Large intestine (tissue), 3 donors: ENCODE measurements around the gene TAS1R3. TPM values are rescaled to one million over a fixed set of nuclear protein-coding genes. Genes with fewer than 3 reads are reported as not detected.
A peak's percentile ranks its signal among the peaks of the same experiment; 100 is the strongest.

Experiments
- DNase-seq, 2 donors: peaks; one replicate each; pipeline versions ENCODE4 v3.0.0 to v3.0.0-alpha.2; 2013
- H3K27ac ChIP-seq: one replicate; pipeline ENCODE4 v1.5.1; 2013; ENCODE audit warnings: low read length
- H3K27me3 ChIP-seq: 2 replicates; pipeline ENCODE4 v1.6.1; 2013; ENCODE audit warnings: low read length; ENCODE audit not compliant: control insufficient read depth, insufficient read depth
- H3K36me3 ChIP-seq: 2 replicates; pipeline ENCODE4 v1.6.1; 2013; ENCODE audit warnings: low read length; ENCODE audit not compliant: control insufficient read depth, insufficient read depth
- H3K4me1 ChIP-seq: one replicate; pipeline ENCODE4 v1.6.1; 2013; ENCODE audit warnings: low read length; ENCODE audit not compliant: control insufficient read depth, insufficient read depth
- H3K4me3 ChIP-seq: one replicate; pipeline ENCODE4 v1.5.1; 2013; ENCODE audit warnings: low read length
- H3K9me3 ChIP-seq: one replicate; pipeline ENCODE4 v1.6.1; 2013; ENCODE audit warnings: mild to moderate bottlenecking, low read depth, low read length, moderate library complexity; ENCODE audit not compliant: control insufficient read depth
- WGBS: methylation state at CpG from one replicate; pipeline ENCODE4 v1.1.5; 2013; ENCODE audit warnings: low lambda C conversion rate; ENCODE audit not compliant: insufficient coverage; 5-methylcytosine and 5-hydroxymethylcytosine counted together
- polyA plus RNA-seq: library from polyadenylated mRNA; unstranded; fragments of 120-200 nt; gene quantifications from one replicate; pipeline ENCODE4 v1.2.1, GENCODE V29; 2013

Gene TAS1R3
- polyA plus RNA-seq, 1 donor, result 0.69 TPM

GRCh38 chr1:1305300-1306069 lies 25.6 kb upstream of the TAS1R3 start:
- H3K9me3 ChIP-seq, result peaks cover 4% of the 10 kb centered on the region
- H3K27me3 ChIP-seq, result no peaks in the 10 kb centered on the region
- peaks cover 42% of the 10 kb centered on the region for H3K4me1 ChIP-seq
- no CpG with 5 or more reads among the region's 25 CpGs for WGBS
- H3K36me3 ChIP-seq, result peaks cover 6% of the 10 kb centered on the region
- peak; percentile 87 to 91 for DNase-seq
- peak overlapping the region; percentile 90 for H3K27ac ChIP-seq
- H3K4me3 ChIP-seq, result peak overlapping the region; percentile 73

DNA sequence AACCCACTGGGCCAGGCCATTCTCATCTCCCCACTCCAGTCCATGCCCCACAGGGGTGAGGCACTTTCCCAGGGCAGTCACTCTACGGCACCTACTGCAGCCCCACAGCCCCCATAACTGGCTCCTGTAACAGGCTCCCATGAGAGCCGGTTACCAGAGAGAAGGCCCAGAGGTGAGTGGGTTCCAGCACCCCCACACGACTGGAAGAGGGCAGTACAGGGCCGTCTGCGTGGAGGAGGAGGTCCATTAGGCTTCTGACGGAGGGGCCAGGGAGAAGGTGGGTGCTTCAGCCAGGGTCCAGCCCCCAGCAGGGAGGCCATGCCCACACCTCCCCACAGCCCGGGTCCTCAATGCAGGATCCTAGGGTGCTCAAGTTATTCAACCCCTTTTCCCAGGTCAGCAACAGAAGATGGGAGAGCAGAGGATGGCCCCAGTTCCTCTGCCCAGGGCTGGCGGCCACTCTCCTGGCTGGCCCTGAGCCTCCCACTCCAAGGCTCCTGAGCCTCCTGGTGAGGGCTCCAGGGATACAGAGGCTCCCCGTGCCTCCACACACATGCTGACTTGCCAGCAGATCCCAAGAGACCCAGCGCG lies 24.9 kb upstream of the TAS1R3 start:
- Histone ChIP-seq H3K27ac (peak overlapping the region; percentile 90), H3K36me3 (peaks cover 13% of the 10 kb centered on the region), H3K4me3 (peak overlapping the region; percentile 73), H3K27me3 (no peaks in the 10 kb centered on the region), H3K9me3 (peaks cover 4% of the 10 kb centered on the region), H3K4me1 (peaks cover 42% of the 10 kb centered on the region)
- no CpG with 5 or more reads among the region's 11 CpGs for WGBS
- DNase-seq, result no peak

DNA sequence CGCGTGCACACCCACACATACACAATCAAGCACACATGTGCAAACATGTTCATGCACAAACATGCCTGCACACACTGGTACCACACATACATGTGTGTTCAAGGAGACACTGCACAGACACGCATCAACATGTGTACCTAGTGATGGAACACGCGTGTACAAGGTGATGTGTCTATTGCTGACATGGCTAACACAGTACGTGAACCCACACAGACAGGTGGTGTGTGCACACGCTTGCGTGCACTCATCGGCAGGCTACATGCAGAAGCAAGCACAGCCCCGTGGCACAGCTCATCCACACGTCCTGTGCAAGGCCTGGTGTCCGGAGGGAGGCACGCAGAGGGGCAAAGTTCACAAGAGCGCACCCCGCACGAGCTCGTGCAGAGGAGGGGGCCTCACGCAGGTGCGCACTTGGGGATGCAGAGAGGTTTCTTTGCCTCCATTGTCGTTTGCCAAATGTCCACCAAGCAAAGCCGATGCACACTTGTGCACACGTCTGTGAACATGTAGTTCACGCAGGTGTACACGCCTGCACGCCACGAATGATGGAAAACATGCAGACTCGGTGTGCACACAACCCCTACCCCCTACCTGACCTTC lies 24.3 kb upstream of the TAS1R3 start:
- peaks cover 19% of the 10 kb centered on the region for H3K36me3 ChIP-seq
- H3K27me3 ChIP-seq, result no peaks in the 10 kb centered on the region
- H3K4me1 ChIP-seq, result peaks cover 42% of the 10 kb centered on the region
- peak; percentile 55 to 71 for DNase-seq
- no CpG with 5 or more reads among the region's 27 CpGs for WGBS
- peaks cover 4% of the 10 kb centered on the region for H3K9me3 ChIP-seq
- H3K27ac ChIP-seq, result peak overlapping the region; percentile 56
- H3K4me3 ChIP-seq, result peak overlapping the region; percentile 73

- Histone ChIP-seq H3K4me3 (peak overlapping the region; percentile 73), H3K27ac (peak overlapping the region; percentile 56), H3K9me3 (peaks cover 4% of the 10 kb centered on the region), H3K4me1 (peaks cover 42% of the 10 kb centered on the region), H3K36me3 (peaks cover 25% of the 10 kb centered on the region), H3K27me3 (no peaks in the 10 kb centered on the region)
- DNase-seq, result no peak
- no CpG with 5 or more reads among the region's 83 CpGs for WGBS
Observed at GRCh38 chr1:1307261-1307922, 23.7 kb upstream of the TAS1R3 start.

DNA sequence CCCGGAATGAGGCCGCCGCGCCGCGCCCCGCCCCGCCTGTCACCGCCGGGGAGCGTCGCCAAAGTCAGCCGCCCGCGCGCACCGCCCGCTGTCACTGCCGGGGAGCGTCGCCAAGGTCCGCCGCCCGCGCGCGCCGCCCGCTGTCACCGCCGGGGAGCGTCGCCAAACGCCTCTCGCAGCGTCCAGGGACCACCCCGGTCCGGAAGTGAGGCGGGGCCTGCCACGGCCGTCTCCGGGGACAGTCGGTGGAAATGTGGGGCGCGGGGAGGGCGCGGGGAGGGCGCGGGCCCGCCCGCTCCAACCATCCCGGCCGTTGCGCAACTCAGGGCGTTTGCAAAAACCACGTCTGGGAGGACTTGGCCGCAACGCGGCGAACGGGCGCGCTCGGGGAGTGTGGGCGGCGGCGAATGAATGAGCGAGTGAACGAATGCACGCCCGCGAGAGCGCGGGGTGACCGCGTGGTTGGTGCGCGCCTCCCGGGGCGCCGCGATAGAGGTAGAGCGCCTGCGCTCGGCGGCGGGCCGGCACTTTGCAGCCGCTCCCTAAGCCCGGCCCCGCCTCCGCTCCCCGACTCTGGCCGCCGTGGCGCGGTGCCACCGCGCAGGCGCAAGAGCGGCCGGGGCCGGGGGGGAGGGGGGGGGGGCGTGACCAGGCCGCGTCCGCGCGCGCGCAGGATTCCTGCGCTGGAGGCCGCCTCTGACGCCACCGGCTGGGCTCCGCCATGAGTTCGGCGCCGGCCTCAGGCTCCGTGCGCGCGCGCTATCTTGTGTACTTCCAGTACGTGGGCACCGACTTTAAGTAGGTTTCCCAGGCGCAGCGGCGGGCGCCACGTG lies 22.9 kb upstream of the TAS1R3 start, which contains the start of the genes ACAP3 and PUSL1:
Gene ACAP3, minus strand, starts transcription at position 8 of the 833 bp plus-strand sequence. CDS start 115 bp downstream, outside the sequence.
Gene PUSL1, plus strand, starts transcription at position 675 of the 833 bp plus-strand sequence. Its CDS starts 47 bp downstream, at position 722.
- Histone ChIP-seq H3K27ac (peak within 1 kb of the TSS; percentile 94), H3K4me3 (peak within 1 kb of the TSS; percentile 73), H3K9me3 (peaks cover 4% of the 10 kb centered on the region), H3K27me3 (no peaks in the 10 kb centered on the region), H3K4me1 (peaks cover 42% of the 10 kb centered on the region), H3K36me3 (peaks cover 33% of the 10 kb centered on the region)
- DNase-seq, result peak; percentile 89 to 97
- WGBS, result no CpG with 5 or more reads among the region's 131 CpGs

GRCh38 chr1:1308756-1309250 lies 22.3 kb upstream of the TAS1R3 start:
- peak in 1 of 2 donors; percentile 46 for DNase-seq
- H3K4me1 ChIP-seq, result peaks cover 37% of the 10 kb centered on the region

GRCh38 chr1:1309251-1310108 lies 21.6 kb upstream of the TAS1R3 start:
- H3K4me1 ChIP-seq, result peaks cover 30% of the 10 kb centered on the region
- WGBS, result no CpG with 5 or more reads among the region's 57 CpGs
- no peaks in the 10 kb centered on the region for H3K27me3 ChIP-seq
- peak overlapping the region; percentile 70 for H3K4me3 ChIP-seq
- no peak overlapping the region for H3K27ac ChIP-seq
- peaks cover 46% of the 10 kb centered on the region for H3K36me3 ChIP-seq
- peak in 1 of 2 donors; percentile 48 for DNase-seq
- H3K9me3 ChIP-seq, result peaks cover 4% of the 10 kb centered on the region

More at GRCh38 chr1:1308756-1309250, 22.3 kb upstream of the TAS1R3 start:
- Histone ChIP-seq H3K27me3 (no peaks in the 10 kb centered on the region), H3K4me3 (peak overlapping the region; percentile 70), H3K9me3 (peaks cover 4% of the 10 kb centered on the region), H3K27ac (peak overlapping the region; percentile 73), H3K36me3 (peaks cover 39% of the 10 kb centered on the region)
- no CpG with 5 or more reads among the region's 66 CpGs for WGBS

GRCh38 chr1:1310109-1310385 lies 21.0 kb upstream of the TAS1R3 start:
- no CpG with 5 or more reads among the region's 3 CpGs for WGBS
- Histone ChIP-seq H3K4me3 (peak overlapping the region; percentile 70), H3K4me1 (peaks cover 25% of the 10 kb centered on the region), H3K27me3 (no peaks in the 10 kb centered on the region), H3K9me3 (peaks cover 4% of the 10 kb centered on the region), H3K36me3 (peaks cover 52% of the 10 kb centered on the region), H3K27ac (no peak overlapping the region)
- DNase-seq, result no peak

DNA sequence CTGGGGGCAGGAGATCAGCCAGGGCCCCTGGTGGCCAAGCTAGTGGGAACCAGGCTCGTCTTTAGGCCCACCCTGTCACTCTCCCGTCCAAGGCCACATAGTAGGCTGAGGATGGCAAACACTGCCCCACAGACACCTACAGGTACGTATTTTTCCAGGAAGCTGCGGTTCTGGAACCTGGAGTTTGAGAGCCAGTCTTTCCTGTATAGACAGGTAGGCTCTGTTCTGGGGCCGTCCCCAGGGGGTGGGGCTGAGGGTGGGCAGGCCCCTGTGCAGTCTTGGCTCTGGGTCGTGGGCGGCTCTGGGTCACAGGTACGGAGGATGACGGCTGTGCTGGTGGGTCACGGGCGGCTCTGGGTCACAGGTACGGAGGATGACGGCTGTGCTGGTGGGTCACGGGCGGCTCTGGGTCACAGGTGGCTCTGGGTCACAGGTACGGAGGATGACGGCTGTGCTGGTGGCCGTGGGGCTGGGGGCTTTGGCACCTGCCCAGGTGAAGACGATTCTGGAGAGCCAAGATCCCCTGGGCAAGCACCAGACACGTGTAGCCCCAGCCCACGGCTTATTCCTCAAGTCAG lies 20.5 kb upstream of the TAS1R3 start:
- WGBS, result no CpG with 5 or more reads among the region's 21 CpGs
- peaks cover 55% of the 10 kb centered on the region for H3K36me3 ChIP-seq
- peaks cover 20% of the 10 kb centered on the region for H3K4me1 ChIP-seq
- DNase-seq, result no peak
- peaks cover 4% of the 10 kb centered on the region for H3K9me3 ChIP-seq
- H3K4me3 ChIP-seq, result no peak overlapping the region
- no peak overlapping the region for H3K27ac ChIP-seq
- no peaks in the 10 kb centered on the region for H3K27me3 ChIP-seq
